IMR-90 (cell line): ENCODE measurements around the gene TRHDE. TPM values are rescaled to one million over a fixed set of nuclear protein-coding genes. Genes with fewer than 3 reads are reported as not detected.
A peak's percentile ranks its signal among the peaks of the same experiment; 100 is the strongest.

Experiments used
- ATAC-seq: fragments of 200-7000 bp; cut with Tn5 transposase; 2 replicates; pipeline ENCODE4 v1.9.1; 2020; ENCODE audit warnings: low read depth, mild to moderate bottlenecking, moderate library complexity
- BruUV-seq: library from RNA; stranded (reverse); fragments of 400-500 nt; replicated peaks from 2 replicates; lab custom pipeline; 2021; lab: Mats Ljungman, UMichigan
- CTCF ChIA-PET: fragments of 300-600 bp; formaldehyde crosslinking; extraction: SDS; loops from one replicate; lab custom pipeline; 2021; ENCODE audit warnings: antibody characterized with exemption; lab: Yijun Ruan, JAX
- POLR2A ChIA-PET: fragments of 300-600 bp; sonication (Branson Sonifier 250); formaldehyde crosslinking; loops from one replicate; lab custom pipeline; 2022; ENCODE audit warnings: antibody characterized with exemption; ENCODE audit not compliant: unreplicated experiment; lab: Charles Lee
- DNase-seq: peaks from one replicate; pipeline ENCODE4 v3.0.0; 2013
- H2AFZ ChIP-seq: replicated peaks from 2 replicates; pipeline ENCODE3; 2013; ENCODE audit warnings: low read length, mild to moderate bottlenecking; ENCODE audit not compliant: poor library complexity
- H2AK5ac ChIP-seq: 2 replicates; pipeline ENCODE4 v1.6.1; 2013; ENCODE audit warnings: low read depth, low read length, inconsistent platforms
- H2AK9ac ChIP-seq: replicated peaks from 2 replicates; pipeline ENCODE3; 2013; ENCODE audit warnings: mild to moderate bottlenecking, low read depth, low read length, moderate library complexity; ENCODE audit not compliant: poor library complexity
- H2BK120ac ChIP-seq: 2 replicates; pipeline ENCODE4 v1.6.1; 2013; ENCODE audit warnings: low read depth, low read length, inconsistent platforms
- H2BK15ac ChIP-seq: 3 replicates; pipeline ENCODE4 v1.6.1; 2013; ENCODE audit warnings: low read depth, low read length, inconsistent platforms
- H2BK20ac ChIP-seq: 2 replicates; pipeline ENCODE4 v1.6.1; 2013; ENCODE audit warnings: low read depth, mild to moderate bottlenecking, inconsistent platforms, low read length, moderate library complexity
- H2BK5ac ChIP-seq: 2 replicates; pipeline ENCODE4 v1.6.1; 2013; ENCODE audit warnings: mild to moderate bottlenecking, low read depth, low read length, inconsistent platforms; ENCODE audit not compliant: poor library complexity, severe bottlenecking
- H3K14ac ChIP-seq: replicated peaks from 2 replicates; pipeline ENCODE4 v1.6.1; 2013; ENCODE audit warnings: low read depth, low read length, inconsistent platforms
- H3K18ac ChIP-seq: 2 replicates; pipeline ENCODE4 v1.6.1; 2013; ENCODE audit warnings: low read depth, low read length, control low read depth
- H3K23ac ChIP-seq: 2 replicates; pipeline ENCODE4 v1.6.1; 2013; ENCODE audit warnings: low read depth, low read length, inconsistent platforms
- H3K27ac ChIP-seq: 2 replicates; pipeline ENCODE4 v1.5.1; 2013; ENCODE audit warnings: mild to moderate bottlenecking, control low read depth, low read length; ENCODE audit not compliant: insufficient read depth
- H3K27me3 ChIP-seq: 2 replicates; pipeline ENCODE4 v1.6.1; 2013; ENCODE audit warnings: low read length; ENCODE audit not compliant: control insufficient read depth, insufficient read depth
- H3K36me3 ChIP-seq: 2 replicates; pipeline ENCODE4 v1.6.1; 2013; ENCODE audit warnings: low read length, mixed read lengths; ENCODE audit not compliant: control insufficient read depth, insufficient read depth
- H3K4ac ChIP-seq: 2 replicates; pipeline ENCODE4 v1.6.1; 2013; ENCODE audit warnings: low read depth, low read length, inconsistent platforms
- H3K4me1 ChIP-seq: 2 replicates; pipeline ENCODE4 v1.6.1; 2013; ENCODE audit warnings: low read length, mixed read lengths; ENCODE audit not compliant: control insufficient read depth, insufficient read depth
- H3K4me2 ChIP-seq: 2 replicates; pipeline ENCODE4 v1.6.1; 2013; ENCODE audit warnings: low read depth, mild to moderate bottlenecking, control low read depth, low read length, moderate library complexity
- H3K4me3 ChIP-seq: 2 replicates; pipeline ENCODE4 v1.5.1; 2013; ENCODE audit warnings: low read depth, mild to moderate bottlenecking, control low read depth, low read length, moderate library complexity; ENCODE audit not compliant: insufficient read depth
- H3K56ac ChIP-seq: 2 replicates; pipeline ENCODE4 v1.6.1; 2013; ENCODE audit warnings: low read length, inconsistent platforms; ENCODE audit not compliant: insufficient read depth; ENCODE audit errors: extremely low read depth
- H3K79me1 ChIP-seq, 2 experiments: 2 replicates each; pipeline ENCODE4 v1.6.1; 2013; ENCODE audit warnings: low read length in 2 of 2, inconsistent platforms in 1 of 2, low read depth in 1 of 2
- H3K9ac ChIP-seq: 2 replicates; pipeline ENCODE4 v1.6.1; 2013; ENCODE audit warnings: low read depth, low read length, control low read depth
- H3K9me1 ChIP-seq: 2 replicates; pipeline ENCODE4 v1.6.1; 2013; ENCODE audit warnings: low read length, inconsistent platforms; ENCODE audit not compliant: insufficient read depth
- H3K9me3 ChIP-seq: 2 replicates; pipeline ENCODE4 v1.6.1; 2013; ENCODE audit warnings: low read length; ENCODE audit not compliant: control insufficient read depth, insufficient read depth
- H4K20me1 ChIP-seq: 2 replicates; pipeline ENCODE4 v1.6.1; 2013; ENCODE audit warnings: low read length, inconsistent platforms; ENCODE audit not compliant: insufficient read depth
- H4K5ac ChIP-seq: 2 replicates; pipeline ENCODE4 v1.6.1; 2013; ENCODE audit warnings: mild to moderate bottlenecking, low read depth, low read length, control low read depth
- H4K8ac ChIP-seq, 2 experiments: 2 replicates each; pipeline ENCODE4 v1.6.1; 2013; ENCODE audit warnings: low read depth in 2 of 2, low read length in 2 of 2, control low read depth in 1 of 2, inconsistent platforms in 1 of 2
- H4K91ac ChIP-seq: 2 replicates; pipeline ENCODE4 v1.6.1; 2013; ENCODE audit warnings: low read depth, low read length, inconsistent platforms; ENCODE audit not compliant: insufficient read depth
- CEBPB ChIP-seq: IDR thresholded peaks from 2 replicates; pipeline ENCODE4 v1.6.1; 2012; ENCODE audit warnings: low read depth, low read length, improper control_type of control experiment
- FOS ChIP-seq: fragments of 150-350 bp; IDR thresholded peaks from 2 replicates; pipeline ENCODE4 v1.6.1; 2016; ENCODE audit warnings: low read depth, low read length
- MAZ ChIP-seq: IDR thresholded peaks from 2 replicates; pipeline ENCODE4 v1.6.1; 2012; ENCODE audit warnings: low read depth, mild to moderate bottlenecking, low read length, improper control_type of control experiment, moderate library complexity, borderline replicate concordance
- WGBS, 2 experiments: methylation state at CpG; one replicate each; pipeline versions ENCODE4 v1.1.5 to v1.1.7; 2013; ENCODE audit warnings: missing lambda C conversion rate in 2 of 2; ENCODE audit not compliant: insufficient read length in 1 of 2; ENCODE audit errors: extremely low coverage in 2 of 2; 5-methylcytosine and 5-hydroxymethylcytosine counted together
- dilution Hi-C: fragments of 300-500 bp; cut with HindIII; formaldehyde crosslinking; loops from one replicate; pipeline ENCODE4 v1.14.3; 2018; ENCODE audit warnings: low sequenced_read_pairs; ENCODE audit not compliant: unreplicated experiment
- in situ Hi-C: fragments of 300-500 bp; cut with MboI; formaldehyde crosslinking; loops from 3 replicates; pipeline ENCODE4 v1.14.3; 2019; ENCODE audit warnings: low sequenced_read_pairs, inconsistent platforms, mixed read lengths
- intact Hi-C: fragments of 100-400 bp; cut with micrococcal nuclease; formaldehyde crosslinking; loops from 2 replicates; pipeline ENCODE4 v1.10.0; 2022
- polyA plus RNA-seq, 3 experiments: library from polyadenylated mRNA; depleted of rRNA; stranded (reverse); fragments of >200 nt; gene quantifications; 2 replicates each; pipeline ENCODE4 v1.2.3, GENCODE V29; 2012; ENCODE audit warnings: low replicate concordance in 1 of 3
- total RNA-seq: library from RNA; depleted of rRNA; stranded (reverse); fragments of >200 nt; gene quantifications from 2 replicates; pipeline ENCODE4 v1.2.3, GENCODE V29; 2012

TRHDE gene
- total and polyA plus RNA-seq, 2 of the 4 experiments (the other 2 are of a cell fraction), result 33.7 to 65.1 TPM

GRCh38 chr12:72277415-72277814 lies 5.2 kb downstream of the TRHDE start:
- Histone ChIP-seq H3K9me3 (no peaks in the 10 kb centered on the region), H2BK120ac (peak overlapping the region; percentile 81; the same call in 1 of the 2 replicates), H3K27me3 (no peaks in the 10 kb centered on the region), H3K4me3 (peak overlapping the region; percentile 2; the same call in 1 of the 2 replicates), H2BK15ac (no peak overlapping the region), H3K9ac (peak overlapping the region; percentile 12; the same call in 1 of the 2 replicates), H3K79me1 (peaks cover 0 to 23% of the 10 kb centered on the region in 2 experiments; a peak in 2 of 4 replicates), H4K8ac (peak overlapping the region in 1 of 2 experiments; percentile 72; a peak in 1 of 4 replicates), H3K14ac (no peak overlapping the region), H2AK5ac (no peak overlapping the region), H3K4me1 (peaks cover 13% of the 10 kb centered on the region), H3K27ac (peak overlapping the region; percentile 27; the same call in 1 of the 2 replicates), H4K91ac (no peak overlapping the region), H3K9me1 (peaks cover 10% of the 10 kb centered on the region; the same call in 1 of the 2 replicates), H4K5ac (no peak overlapping the region; the same call in 1 of the 2 replicates), H2BK5ac (peak overlapping the region; percentile 88), H4K20me1 (no peaks in the 10 kb centered on the region), H3K36me3 (no peaks in the 10 kb centered on the region), H3K56ac (no peak overlapping the region), H2AFZ (no peak overlapping the region), H2AK9ac (no peak overlapping the region), H3K18ac (peak overlapping the region; percentile 36; the same call in 1 of the 2 replicates), H2BK20ac (0 out of 2 replicates have a peak overlapping the region, but pooled peaks have one; percentile 8), H3K4ac (peak overlapping the region; percentile 8; the same call in 1 of the 2 replicates), H3K4me2 (peak overlapping the region; percentile 88; the same call in 1 of the 2 replicates), H3K23ac (peak overlapping the region; percentile 13; the same call in 1 of the 2 replicates)
- DNase-seq (peak; percentile 81), ATAC-seq (peak; percentile 2; the same call in 1 of the 2 replicates)
- BruUV-seq, result no TSS peak
- TF ChIP-seq FOS (peak; percentile 74), MAZ (no peak), CEBPB (0 out of 2 replicates have a peak, but pooled peaks have one; percentile 17)
- in situ Hi-C loops (no loop called here), dilution Hi-C loops (no loop called here), intact Hi-C loops (loop anchor here (10.0 kb wide), 2 partner anchors 47 to 323 kb away; no protein-coding TSS in a partner anchor)
- CTCF ChIA-PET, result no interaction called here
- POLR2A ChIA-PET, result no interaction called here
- WGBS, 2 experiments, result no CpG with 5 or more reads among the region's 2 CpGs
